OCI-LY7 (cell line): ENCODE results near the gene BARX1. TPM values are rescaled to one million over a fixed set of nuclear protein-coding genes. Genes with fewer than 3 reads are reported as not detected.

Source experiments
- BruUV-seq: library from RNA; stranded (reverse); fragments of 400-500 nt; replicated peaks from 2 replicates; lab custom pipeline; 2021; lab: Mats Ljungman, UMichigan
- CTCF ChIA-PET: fragments of 300-600 bp; sonication (Branson Sonifier 250); formaldehyde crosslinking; loops from one replicate; lab custom pipeline; 2022; ENCODE audit warnings: antibody characterized with exemption; ENCODE audit not compliant: unreplicated experiment; lab: Charles Lee
- POLR2A ChIA-PET: fragments of 300-600 bp; sonication (Branson Sonifier 250); formaldehyde crosslinking; loops from one replicate; lab custom pipeline; 2022; ENCODE audit warnings: antibody characterized with exemption; lab: Charles Lee
- DNase-seq: peaks from one replicate; pipeline ENCODE4 v3.0.0-alpha.2; 2015; ENCODE audit warnings: low spot score
- H2AFZ ChIP-seq: fragments of 200-600 bp; sonication (generic), shearing (Covaris generic); 2 replicates; pipeline ENCODE4 v1.6.1; 2014; ENCODE audit warnings: mild to moderate bottlenecking, antibody characterized with exemption, low read length, moderate library complexity
- H3K27ac ChIP-seq: fragments of 200-600 bp; sonication (generic); 2 replicates; pipeline ENCODE4 v1.5.1; 2014; ENCODE audit warnings: mixed run types, low read depth, mild to moderate bottlenecking, moderate library complexity, low read length, inconsistent platforms; ENCODE audit not compliant: poor library complexity, severe bottlenecking
- H3K36me3 ChIP-seq: fragments of 200-600 bp; sonication (generic); 2 replicates; pipeline ENCODE4 v1.6.1; 2014; ENCODE audit warnings: mild to moderate bottlenecking, antibody characterized with exemption, low read length, moderate library complexity, mixed read lengths; ENCODE audit not compliant: insufficient read depth
- H3K4me1 ChIP-seq: fragments of 200-600 bp; sonication (generic); 2 replicates; pipeline ENCODE4 v1.5.1; 2014; ENCODE audit warnings: mild to moderate bottlenecking, low read length; ENCODE audit not compliant: insufficient read depth, poor library complexity, severe bottlenecking
- H3K4me2 ChIP-seq: fragments of 200-600 bp; sonication (generic); 2 replicates; pipeline ENCODE4 v1.6.1; 2014; ENCODE audit warnings: mild to moderate bottlenecking, low read length
- H3K4me3 ChIP-seq: fragments of 200-600 bp; sonication (generic); 2 replicates; pipeline ENCODE4 v1.5.1; 2014; ENCODE audit warnings: mild to moderate bottlenecking, low read depth, low read length; ENCODE audit not compliant: poor library complexity, severe bottlenecking
- H3K79me2 ChIP-seq: fragments of 200-600 bp; sonication (generic); 2 replicates; pipeline ENCODE4 v1.6.1; 2016; ENCODE audit warnings: low read depth, mild to moderate bottlenecking, low read length, moderate library complexity, mixed read lengths; ENCODE audit not compliant: insufficient read depth
- H3K9me2 ChIP-seq: fragments of 200-600 bp; sonication (generic); 2 replicates; pipeline ENCODE4 v1.6.1; 2016; ENCODE audit warnings: mild to moderate bottlenecking, low read length, mixed read lengths; ENCODE audit not compliant: insufficient read depth
- H3K9me3 ChIP-seq: fragments of 200-600 bp; sonication (generic); 2 replicates; pipeline ENCODE4 v1.6.1; 2014; ENCODE audit warnings: mild to moderate bottlenecking, mixed run types, low read length, mixed read lengths
- H4K20me1 ChIP-seq: fragments of 200-600 bp; sonication (generic); 2 replicates; pipeline ENCODE4 v1.6.1; 2014; ENCODE audit warnings: mild to moderate bottlenecking, antibody characterized with exemption, low read length, moderate library complexity, mixed read lengths; ENCODE audit not compliant: insufficient read depth
- CTCF ChIP-seq: fragments of 200-600 bp; sonication (generic); conservative IDR thresholded peaks from 2 replicates; pipeline ENCODE4 v1.5.1; 2014; ENCODE audit warnings: mild to moderate bottlenecking, antibody characterized with exemption, low read length, moderate library complexity, mixed read lengths
- EZH2phosphoT487 ChIP-seq: fragments of 200-600 bp; sonication (generic); IDR thresholded peaks from 2 replicates; pipeline ENCODE4 v1.6.1; 2018; ENCODE audit warnings: low read depth, borderline replicate concordance, mild to moderate bottlenecking, mixed run types, antibody characterized with exemption, low read length, moderate library complexity, mixed read lengths
- intact Hi-C: fragments of 100-400 bp; cut with micrococcal nuclease; formaldehyde crosslinking; loops from one replicate; pipeline ENCODE4 v1.10.0; 2022; ENCODE audit not compliant: unreplicated experiment
- total RNA-seq, 2 experiments: library from RNA; depleted of rRNA in 1 of 2; stranded (reverse); fragments of >200 nt in 1 of 2; shearing (Covaris generic) in 1 of 2; gene quantifications; 2 replicates each; pipeline ENCODE4 v1.2.3, GENCODE V29; 2014 to 2022

The BARX1 gene
- total RNA-seq, 2 experiments from 2014 or later = not detected

DNA sequence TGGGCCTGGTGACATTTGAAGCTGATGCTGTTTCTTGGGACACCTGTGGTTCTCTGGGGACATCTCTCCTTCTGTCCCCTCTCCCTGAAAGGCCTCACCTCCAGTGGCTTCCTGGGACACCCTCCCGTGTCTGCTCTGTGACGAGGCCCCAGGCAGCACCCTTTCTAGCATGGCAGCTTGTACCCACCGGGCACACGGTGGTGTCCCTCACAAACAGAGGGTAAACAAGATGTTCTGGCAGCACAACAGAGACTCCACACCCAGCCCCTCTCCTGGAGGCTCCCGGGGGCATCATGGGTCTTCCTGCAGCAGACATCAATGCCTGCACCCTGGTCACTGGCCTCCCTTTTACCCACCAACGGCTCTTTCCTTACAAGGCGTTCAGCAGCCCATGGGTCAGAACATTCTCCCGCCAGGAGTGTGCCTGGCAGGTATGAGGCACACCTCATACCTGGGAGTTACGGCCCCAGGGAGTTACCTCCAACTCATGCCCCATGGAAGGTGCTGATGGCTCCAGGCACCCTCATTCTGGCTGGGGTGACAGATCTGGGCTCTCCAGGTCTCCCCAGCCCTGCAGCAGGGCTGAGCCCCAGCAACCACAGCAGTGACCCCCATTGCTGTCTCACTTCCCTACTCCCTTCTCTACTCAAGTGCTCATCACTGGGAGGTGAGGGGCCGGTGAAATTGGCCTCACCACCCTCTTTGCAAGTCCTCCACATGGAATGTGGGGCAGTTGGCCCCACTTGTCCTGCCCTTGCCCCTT is 51.1 kb downstream of the BARX1 start:
- BruUV-seq = no TSS peak
- H3K36me3 ChIP-seq = no peaks in the 10 kb centered on the region
- POLR2A ChIA-PET = no interaction called here
- no peak overlapping the region for H3K4me3 ChIP-seq
- no peaks in the 10 kb centered on the region for H3K79me2 ChIP-seq
- TF ChIP-seq EZH2phosphoT487 = no peak
- no peak for TF ChIP-seq CTCF
- CTCF ChIA-PET = no interaction called here
- H3K4me1 ChIP-seq = no peaks in the 10 kb centered on the region
- H2AFZ ChIP-seq = no peak overlapping the region
- no peak overlapping the region for H3K4me2 ChIP-seq
- intact Hi-C loops = no loop called here
- H3K27ac ChIP-seq = no peak overlapping the region
- no peaks in the 10 kb centered on the region for H3K9me2 ChIP-seq
- H4K20me1 ChIP-seq = no peaks in the 10 kb centered on the region
- H3K9me3 ChIP-seq = no peaks in the 10 kb centered on the region
- no peak for DNase-seq

DNA sequence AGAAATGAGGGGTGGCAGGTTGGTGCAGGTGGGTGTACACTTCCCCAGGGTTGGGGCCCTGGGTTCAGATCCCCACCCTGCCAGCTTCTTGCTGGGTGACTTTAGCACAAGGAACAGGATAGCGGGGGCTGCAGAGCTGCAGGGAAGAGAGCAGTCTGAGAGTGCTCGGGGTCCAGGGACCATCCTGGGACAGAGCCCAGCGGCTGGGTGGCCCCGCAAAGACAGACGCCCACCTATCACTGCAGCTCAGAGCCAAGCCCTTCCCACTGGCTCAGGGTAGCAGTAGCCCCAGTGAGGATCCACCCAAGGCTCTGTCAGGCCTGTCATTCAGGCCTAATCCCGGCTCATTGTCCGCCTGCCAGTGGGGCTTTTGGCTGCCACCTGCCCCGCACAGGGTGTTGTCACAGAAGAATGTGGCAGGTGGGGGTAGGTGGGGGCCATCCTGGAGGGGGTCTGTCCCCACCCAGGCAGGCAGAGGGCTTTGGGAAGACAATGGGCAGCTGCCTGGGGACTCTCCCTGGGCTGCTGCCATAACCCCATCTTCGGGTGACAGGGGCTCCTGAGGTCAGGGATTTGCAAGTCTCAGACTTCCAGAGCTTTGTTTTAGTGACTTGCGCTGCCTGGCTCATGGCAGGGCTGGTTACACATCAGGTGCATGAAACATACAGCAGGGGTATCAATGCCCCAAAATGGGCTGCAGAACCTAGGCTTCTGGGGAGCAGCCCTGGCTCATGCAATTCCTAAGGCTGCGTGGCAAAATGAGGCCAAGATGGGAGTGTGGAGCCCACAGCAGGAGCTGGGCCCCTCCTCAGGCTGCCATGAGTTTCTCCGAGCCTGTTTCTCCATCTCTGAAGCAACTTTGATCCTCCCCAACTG is 52.1 kb downstream of the BARX1 start:
- H3K36me3 ChIP-seq = no peaks in the 10 kb centered on the region
- no peak overlapping the region for H3K27ac ChIP-seq
- TF ChIP-seq CTCF = no peak
- TF ChIP-seq EZH2phosphoT487 = no peak
- ChIA-PET CTCF (no interaction called here), POLR2A (no interaction called here)
- no peak overlapping the region for H2AFZ ChIP-seq
- no peaks in the 10 kb centered on the region for H3K4me1 ChIP-seq
- no peaks in the 10 kb centered on the region for H3K9me2 ChIP-seq
- H4K20me1 ChIP-seq = no peaks in the 10 kb centered on the region
- BruUV-seq = no TSS peak
- H3K4me2 ChIP-seq = no peak overlapping the region
- intact Hi-C loops = no loop called here
- H3K79me2 ChIP-seq = no peaks in the 10 kb centered on the region
- no peak for DNase-seq
- H3K9me3 ChIP-seq = no peaks in the 10 kb centered on the region
- no peak overlapping the region for H3K4me3 ChIP-seq
